GM12873 (cell line): Measurements from ENCODE around the gene MYL6.

Experiments used
- TF ChIP-seq, protein P1 (sequence below): IDR thresholded peaks from 2 replicates; pipeline ENCODE4 v1.5.1; 2012; ENCODE audit warnings: low read depth, mild to moderate bottlenecking, moderate library complexity, low read length, control low read depth; ENCODE audit not compliant: insufficient read depth; ENCODE audit errors: missing control alignments

The MYL6 gene

DNA sequence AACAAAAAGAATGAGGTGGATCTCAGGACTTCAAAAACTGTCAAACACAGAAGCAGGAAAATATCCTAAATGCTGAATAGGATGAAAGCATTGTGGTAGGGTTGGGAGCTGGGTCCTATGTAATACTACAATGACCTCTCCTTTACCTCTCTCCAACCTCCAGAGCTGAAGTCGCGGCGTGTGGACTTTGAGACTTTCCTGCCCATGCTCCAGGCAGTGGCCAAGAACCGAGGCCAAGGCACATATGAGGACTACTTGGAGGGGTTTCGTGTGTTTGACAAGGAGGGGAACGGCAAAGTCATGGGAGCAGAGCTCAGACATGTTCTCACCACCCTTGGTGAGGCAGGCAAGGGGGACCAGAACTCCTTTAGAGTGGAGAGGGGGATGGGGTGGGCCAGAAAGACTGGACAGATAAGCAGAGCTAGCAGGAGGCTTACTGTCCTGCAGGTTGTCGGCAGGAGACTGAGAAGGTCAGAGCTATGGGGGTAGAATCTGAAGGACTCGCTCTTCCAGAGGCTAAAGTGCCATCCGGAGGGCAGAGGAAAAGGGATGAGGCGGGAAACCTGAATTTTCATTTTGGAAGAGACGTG is 2.8 kb upstream of the MYL6 start:
- TF ChIP-seq, protein P1, sequence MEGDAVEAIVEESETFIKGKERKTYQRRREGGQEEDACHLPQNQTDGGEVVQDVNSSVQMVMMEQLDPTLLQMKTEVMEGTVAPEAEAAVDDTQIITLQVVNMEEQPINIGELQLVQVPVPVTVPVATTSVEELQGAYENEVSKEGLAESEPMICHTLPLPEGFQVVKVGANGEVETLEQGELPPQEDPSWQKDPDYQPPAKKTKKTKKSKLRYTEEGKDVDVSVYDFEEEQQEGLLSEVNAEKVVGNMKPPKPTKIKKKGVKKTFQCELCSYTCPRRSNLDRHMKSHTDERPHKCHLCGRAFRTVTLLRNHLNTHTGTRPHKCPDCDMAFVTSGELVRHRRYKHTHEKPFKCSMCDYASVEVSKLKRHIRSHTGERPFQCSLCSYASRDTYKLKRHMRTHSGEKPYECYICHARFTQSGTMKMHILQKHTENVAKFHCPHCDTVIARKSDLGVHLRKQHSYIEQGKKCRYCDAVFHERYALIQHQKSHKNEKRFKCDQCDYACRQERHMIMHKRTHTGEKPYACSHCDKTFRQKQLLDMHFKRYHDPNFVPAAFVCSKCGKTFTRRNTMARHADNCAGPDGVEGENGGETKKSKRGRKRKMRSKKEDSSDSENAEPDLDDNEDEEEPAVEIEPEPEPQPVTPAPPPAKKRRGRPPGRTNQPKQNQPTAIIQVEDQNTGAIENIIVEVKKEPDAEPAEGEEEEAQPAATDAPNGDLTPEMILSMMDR = no peak

DNA sequence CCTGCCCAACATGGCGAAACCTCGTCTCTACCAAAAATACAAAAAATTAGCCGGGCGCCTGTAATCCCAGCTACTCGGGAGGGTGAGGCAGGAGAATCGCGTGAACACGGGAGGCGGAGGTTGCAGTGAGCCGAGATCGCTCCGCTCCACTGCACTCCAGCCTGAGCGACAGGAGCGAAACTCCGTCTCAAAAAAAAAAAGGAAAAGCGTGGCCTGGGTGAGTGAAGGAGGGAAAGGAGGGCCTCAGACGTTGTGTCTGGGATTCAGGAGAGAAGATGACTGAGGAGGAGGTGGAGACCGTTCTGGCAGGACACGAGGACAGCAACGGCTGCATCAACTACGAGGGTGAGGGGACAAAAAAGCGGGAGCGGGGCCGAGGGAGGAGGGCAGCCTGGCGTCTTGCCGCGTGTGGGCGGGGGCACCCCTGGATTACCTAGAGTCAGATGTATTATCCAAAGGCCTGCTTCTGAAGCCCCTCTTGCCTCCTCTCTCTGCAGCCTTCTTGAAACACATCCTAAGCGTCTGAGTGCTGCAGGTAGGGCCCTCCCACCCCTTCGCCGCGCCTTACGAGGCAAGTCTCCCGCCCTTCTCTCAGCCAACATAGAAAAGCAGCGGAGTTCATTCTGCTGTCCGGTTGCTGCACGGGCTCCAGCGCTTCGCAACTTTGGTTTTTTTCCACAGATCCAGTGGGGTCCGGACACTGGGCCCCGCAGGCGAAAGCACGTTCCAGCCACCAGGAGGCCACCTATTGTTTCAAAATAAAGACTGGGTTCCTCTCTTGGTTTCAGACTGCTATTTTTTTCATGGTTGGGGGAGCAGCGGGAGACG is 744 bp upstream of the MYL6 start:
- TF ChIP-seq, protein P1 = peak; percentile 68

DNA sequence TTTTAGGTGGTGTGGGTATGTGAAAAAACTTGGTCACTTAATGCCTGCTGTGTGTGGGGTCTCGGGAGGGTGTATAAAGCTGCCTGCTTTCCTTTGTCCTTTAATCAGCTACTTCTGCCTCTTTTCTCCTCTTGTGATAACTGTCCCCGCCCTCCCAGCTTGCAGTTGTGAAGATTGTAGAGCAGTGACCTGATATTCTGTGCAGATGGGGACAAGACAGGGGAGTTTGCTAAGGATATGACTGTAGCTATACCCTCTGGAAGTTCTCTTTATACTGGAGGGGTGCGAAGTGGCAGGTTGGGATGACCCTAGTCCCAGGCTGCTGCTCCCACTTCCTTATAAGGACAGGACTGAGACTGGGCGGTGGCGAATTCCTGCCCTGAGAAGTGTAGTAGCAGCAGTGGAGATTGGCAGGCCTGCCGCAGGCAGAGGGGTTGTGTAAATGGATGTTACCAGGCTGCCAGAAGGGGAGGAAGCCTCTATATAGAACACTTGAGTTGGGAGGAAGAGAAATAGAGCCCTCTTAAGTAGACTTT is 835 bp downstream of the MYL6 start:
- TF ChIP-seq, protein P1 = no peak

DNA sequence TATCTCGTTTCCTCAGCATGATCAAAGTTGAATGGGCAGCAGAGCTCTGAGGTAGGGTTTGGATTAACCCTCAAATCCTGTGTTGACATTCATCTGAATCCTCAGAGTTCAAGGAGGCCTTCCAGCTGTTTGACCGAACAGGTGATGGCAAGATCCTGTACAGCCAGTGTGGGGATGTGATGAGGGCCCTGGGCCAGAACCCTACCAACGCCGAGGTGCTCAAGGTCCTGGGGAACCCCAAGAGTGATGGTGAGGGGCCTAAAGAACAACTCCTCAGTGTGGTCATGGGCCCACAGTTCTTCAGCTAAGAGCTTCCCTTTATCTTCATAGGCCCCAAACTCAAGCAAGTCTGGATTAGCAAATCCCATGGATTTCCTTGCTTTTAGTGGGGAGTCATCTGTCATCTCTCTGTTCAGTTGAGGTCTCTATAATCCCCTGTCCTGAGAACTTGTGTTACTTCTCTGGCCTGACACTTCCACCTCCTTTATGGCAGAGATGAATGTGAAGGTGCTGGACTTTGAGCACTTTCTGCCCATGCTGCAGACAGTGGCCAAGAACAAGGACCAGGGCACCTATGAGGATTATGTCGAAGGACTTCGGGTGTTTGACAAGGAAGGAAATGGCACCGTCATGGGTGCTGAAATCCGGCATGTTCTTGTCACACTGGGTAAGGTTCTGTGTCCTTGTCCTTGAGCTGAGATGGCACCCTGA is 1.5 kb downstream of the MYL6 start:
- TF ChIP-seq, protein P1 = no peak

DNA sequence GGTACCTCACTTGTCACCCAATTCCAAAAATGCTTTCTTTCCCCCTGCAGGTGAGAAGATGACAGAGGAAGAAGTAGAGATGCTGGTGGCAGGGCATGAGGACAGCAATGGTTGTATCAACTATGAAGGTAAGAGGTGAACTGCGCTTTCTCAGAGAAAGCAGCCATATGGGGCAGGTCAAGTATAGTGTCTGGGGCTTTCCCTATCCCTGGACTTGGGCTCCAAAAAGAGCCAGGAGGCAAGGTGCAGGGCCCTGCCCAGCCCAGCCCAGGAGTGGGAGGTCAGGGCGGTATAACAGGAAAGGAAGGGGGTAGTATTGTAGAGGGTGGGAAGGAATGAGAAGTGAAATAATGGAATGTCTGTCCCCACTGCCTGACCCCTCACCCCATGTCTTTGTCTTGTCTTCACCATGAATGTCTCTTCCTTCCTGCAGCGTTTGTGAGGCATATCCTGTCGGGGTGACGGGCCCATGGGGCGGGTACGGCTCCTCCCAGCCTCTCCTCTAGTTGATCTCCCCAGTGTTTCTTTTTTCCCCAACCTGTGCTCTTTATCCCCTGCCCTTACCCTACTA is 2.1 kb downstream of the MYL6 start:
- TF ChIP-seq, protein P1 = no peak

DNA sequence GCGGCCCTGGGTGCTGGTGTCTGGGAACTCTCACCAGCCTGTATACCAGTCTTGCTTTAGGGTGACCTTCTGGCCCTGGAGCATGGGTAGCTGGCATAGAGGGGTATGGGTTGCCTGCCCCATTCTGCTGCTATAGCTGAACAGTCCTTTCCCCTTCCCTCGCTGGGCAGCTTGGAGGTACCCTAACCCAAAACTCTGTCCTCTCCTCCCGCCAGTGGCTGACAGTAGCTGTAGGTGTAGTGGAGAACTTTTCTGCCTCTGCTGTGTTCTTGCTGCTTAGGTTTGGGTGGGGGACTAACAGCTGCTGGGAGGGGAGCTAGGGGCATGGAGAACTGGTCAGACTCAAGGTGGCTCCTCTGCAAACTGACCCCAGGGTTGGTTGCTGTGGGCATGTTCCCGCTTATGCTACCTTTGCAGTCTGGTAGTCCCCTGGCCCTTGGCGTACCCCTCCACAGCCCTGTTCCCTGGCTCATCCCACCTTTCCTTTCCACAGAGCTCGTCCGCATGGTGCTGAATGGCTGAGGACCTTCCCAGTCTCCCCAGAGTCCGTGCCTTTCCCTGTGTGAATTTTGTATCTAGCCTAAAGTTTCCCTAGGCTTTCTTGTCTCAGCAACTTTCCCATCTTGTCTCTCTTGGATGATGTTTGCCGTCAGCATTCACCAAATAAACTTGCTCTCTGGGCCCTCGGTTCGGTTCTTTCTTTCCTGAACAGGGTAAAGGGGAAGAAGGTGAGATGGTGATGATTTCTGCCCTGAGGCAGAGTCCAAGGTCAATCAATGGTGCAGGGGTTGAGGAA is 2.9 kb downstream of the MYL6 start:
- TF ChIP-seq, protein P1 = no peak
